ENCODE results near the gene IGIP. TPM values are rescaled to one million over a fixed set of nuclear protein-coding genes. Genes with fewer than 3 reads are reported as not detected.

IGIP gene
- total and polyA plus RNA-seq, 2 donors (not counting 1 experiment from before 2014, with no cell fraction given) = 1.3 to 9.9 TPM

GRCh38 chr5:140142246-140142645 is 16.5 kb downstream of the IGIP start:
- ChIA-PET CTCF (interaction anchor here (0.9 to 23.0 kb wide), 7 partner anchors 8 to 72 kb away, joined by 3 to 513 read pairs (median 11); partner anchors contain the start of gene PURA), POLR2A (no interaction called here)
- ATAC-seq (ENCODE audit: low read depth) (no peak), DNase-seq (no peak)
- Histone ChIP-seq H3K27me3 (replicated peaks in 1 of 4; ENCODE audit: control extremely low read depth in 1 of 4, control insufficient read depth in 3 of 4, insufficient read depth in 4 of 4, low read length in 3 of 4) (peaks cover 0 to 23% (median 11%) of the 10 kb centered on the region in 4 experiments), H3K36me3 (replicated peaks in 1 of 2; ENCODE audit: control extremely low read depth in 1 of 2, control insufficient read depth in 1 of 2, extremely low read depth in 1 of 2, insufficient read depth in 2 of 2, low read length in 1 of 2) (no peaks in the 10 kb centered on the region), H2AFZ (ENCODE audit: insufficient read depth, low read depth, low read length, poor library complexity, severe bottlenecking) (no peak overlapping the region), H3K4me3 (ENCODE audit: control extremely low read depth in 1 of 5, extremely low read depth in 1 of 5, insufficient read depth in 1 of 5, low read depth in 2 of 5, low read length in 4 of 5) (no peak overlapping the region), H3K4me2 (replicated peaks; ENCODE audit: low read depth, low read length, poor library complexity, severe bottlenecking) (no peak overlapping the region), H4K20me1 (ENCODE audit: control insufficient read depth, insufficient read depth, low read length, poor library complexity, severe bottlenecking) (peaks cover 61% of the 10 kb centered on the region), H3K27ac (ENCODE audit: low read length in 2 of 2) (no peak overlapping the region), H3K9ac (ENCODE audit: low read length) (no peak overlapping the region), H3K9me3 (ENCODE audit: control extremely low read depth in 1 of 3, control insufficient read depth in 2 of 3, insufficient read depth in 1 of 3, low read length in 2 of 3) (peaks cover 0 to 3% (median 0%) of the 10 kb centered on the region in 3 donors), H3K79me2 (ENCODE audit: control insufficient read depth, insufficient read depth, low read length) (peaks cover 27% of the 10 kb centered on the region), H3K4me1 (ENCODE audit: control insufficient read depth in 2 of 2, insufficient read depth in 2 of 2, low read length in 2 of 2) (peaks cover 17 to 30% of the 10 kb centered on the region in 2 donors)
- Mint-ChIP-seq H3K4me3 (no peak overlapping the region), H3K4me1 (peaks cover 22% of the 10 kb centered on the region), H3K27ac (no peak overlapping the region), H3K27me3 (peaks cover 20% of the 10 kb centered on the region), H3K9me3 (ENCODE audit: insufficient read depth) (no peaks in the 10 kb centered on the region)
- intact Hi-C loops (cut with micrococcal nuclease) = no loop called here
- WGBS (ENCODE audit: insufficient coverage) = 96% methylated on average over 5 of the region's 5 CpGs
- TF ChIP-seq CTCF (IDR thresholded peaks at IDR 0.05) (no peak), EZH2 (IDR thresholded peaks at IDR 0.05; ENCODE audit: borderline replicate concordance, insufficient read depth, low read depth, low read length, poor library complexity, severe bottlenecking) (no peak)

GRCh38 chr5:140142856-140143255 is 17.1 kb downstream of the IGIP start:
- intact Hi-C loops (cut with micrococcal nuclease) = no loop called here
- Mint-ChIP-seq H3K4me1 (peaks cover 24% of the 10 kb centered on the region), H3K27ac (no peak overlapping the region), H3K4me3 (no peak overlapping the region), H3K9me3 (ENCODE audit: insufficient read depth) (no peaks in the 10 kb centered on the region), H3K27me3 (peaks cover 20% of the 10 kb centered on the region)
- Histone ChIP-seq H4K20me1 (ENCODE audit: control insufficient read depth, insufficient read depth, low read length, poor library complexity, severe bottlenecking) (peaks cover 64% of the 10 kb centered on the region), H3K27me3 (replicated peaks in 1 of 4; ENCODE audit: control extremely low read depth in 1 of 4, control insufficient read depth in 3 of 4, insufficient read depth in 4 of 4, low read length in 3 of 4) (peaks cover 0 to 27% (median 11%) of the 10 kb centered on the region in 4 experiments), H3K4me2 (replicated peaks; ENCODE audit: low read depth, low read length, poor library complexity, severe bottlenecking) (no peak overlapping the region), H3K36me3 (replicated peaks in 1 of 2; ENCODE audit: control extremely low read depth in 1 of 2, control insufficient read depth in 1 of 2, extremely low read depth in 1 of 2, insufficient read depth in 2 of 2, low read length in 1 of 2) (no peaks in the 10 kb centered on the region), H3K79me2 (ENCODE audit: control insufficient read depth, insufficient read depth, low read length) (peaks cover 27% of the 10 kb centered on the region), H3K4me1 (ENCODE audit: control insufficient read depth in 2 of 2, insufficient read depth in 2 of 2, low read length in 2 of 2) (peaks cover 17 to 30% of the 10 kb centered on the region in 2 donors), H3K4me3 (ENCODE audit: control extremely low read depth in 1 of 5, extremely low read depth in 1 of 5, insufficient read depth in 1 of 5, low read depth in 2 of 5, low read length in 4 of 5) (no peak overlapping the region), H2AFZ (ENCODE audit: insufficient read depth, low read depth, low read length, poor library complexity, severe bottlenecking) (no peak overlapping the region), H3K9me3 (ENCODE audit: control extremely low read depth in 1 of 3, control insufficient read depth in 2 of 3, insufficient read depth in 1 of 3, low read length in 2 of 3) (peaks cover 0 to 3% (median 0%) of the 10 kb centered on the region in 3 donors), H3K9ac (ENCODE audit: low read length) (no peak overlapping the region), H3K27ac (ENCODE audit: low read length in 2 of 2) (no peak overlapping the region)
- WGBS (ENCODE audit: insufficient coverage) = 81% methylated on average over 7 of the region's 7 CpGs
- ChIA-PET CTCF (interaction anchor here (1.1 to 23.0 kb wide), 11 partner anchors 8 to 174 kb away, joined by 3 to 513 read pairs (median 27); partner anchors contain the start of gene PURA), POLR2A (no interaction called here)
- DNase-seq (no peak), ATAC-seq (ENCODE audit: low read depth) (no peak)
- TF ChIP-seq EZH2 (IDR thresholded peaks at IDR 0.05; ENCODE audit: borderline replicate concordance, insufficient read depth, low read depth, low read length, poor library complexity, severe bottlenecking) (no peak), CTCF (IDR thresholded peaks at IDR 0.05) (no peak)
